Liver (tissue), 3 donors: Measurements from ENCODE around the gene ZNF28.
"Not testable (repeated sequence)": the region's sequence is repeated elsewhere in the genome, so short reads cannot be mapped to it uniquely, and the experiment has no call there.

Source experiments
- CTCF ChIP-seq: fragments of 150-350 bp; IDR thresholded peaks from 2 replicates; pipeline ENCODE4 v1.5.1; 2017; ENCODE audit warnings: improper control_type of control experiment, low read depth, low read length; ENCODE audit not compliant: missing input control
- EGR1 ChIP-seq, 2 donors: IDR thresholded peaks; 2 replicates each; pipeline ENCODE4 v1.6.1; 2016 to 2018; ENCODE audit warnings: antibody characterized with exemption in 2 of 2, low read depth in 2 of 2
- donor health status: healthy.
- donor health status: healthy.

GRCh38 chr19:52857378-52858191 is 36.2 kb upstream of the ZNF28 start, which contains the start of gene ZNF468:
- TF ChIP-seq CTCF; EGR1 (IDR thresholded peaks at IDR 0.05; ENCODE audit: low read depth in 2 of 2): not testable (repeated sequence)
